Measurements from ENCODE around the gene CLDN12.

DNA sequence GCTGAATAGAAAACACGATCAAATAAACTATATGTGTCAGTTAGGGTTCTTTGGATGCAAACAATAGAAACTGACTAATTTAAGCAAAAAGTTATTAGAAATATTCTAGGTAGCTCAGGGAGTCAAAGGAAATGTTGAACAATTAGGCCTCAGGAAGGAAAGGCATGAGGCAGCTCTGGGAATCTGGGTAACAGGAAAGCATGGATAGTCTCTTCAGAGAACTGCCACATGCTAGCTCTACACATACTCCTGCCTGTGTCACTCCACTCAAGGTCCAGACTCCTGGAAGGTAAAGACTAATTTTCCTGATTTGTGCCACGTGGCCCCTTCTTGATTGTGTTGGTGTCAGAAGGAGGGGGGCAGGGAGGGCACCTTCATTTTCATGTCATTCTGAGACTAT, 42.4 kb downstream of the CLDN12 start:
- TF ChIP-seq ELF1 (IDR thresholded peaks at IDR 0.05) (no peak), CHD2 (IDR thresholded peaks at IDR 0.05; ENCODE audit: low read length, partially characterized antibody) (no peak)

All from SK-N-SH (cell line).